HepG2 (cell line): Measurements from ENCODE around the gene EXOSC6. TPM values are rescaled to one million over a fixed set of nuclear protein-coding genes. Genes with fewer than 3 reads are reported as not detected.
A peak's percentile ranks its signal among the peaks of the same experiment; 100 is the strongest.

ENCODE experiments used
- AKAP8 ChIP-seq: sonication (generic); formaldehyde crosslinking; IDR thresholded peaks from 2 replicates; pipeline ENCODE4 v1.5.1; 2020; ENCODE audit warnings: mild to moderate bottlenecking, missing genetic modification reagents
- AKNA ChIP-seq: sonication (generic); formaldehyde crosslinking; IDR thresholded peaks from 2 replicates; pipeline ENCODE4 v1.4.0; 2020; ENCODE audit warnings: missing genetic modification reagents, borderline replicate concordance
- BRF2 ChIP-seq: sonication (generic); formaldehyde crosslinking; IDR thresholded peaks from 2 replicates; pipeline ENCODE4 v1.8.1; 2022; ENCODE audit warnings: mild to moderate bottlenecking, missing genetic modification reagents
- HMGXB3 ChIP-seq: sonication (generic); formaldehyde crosslinking; IDR thresholded peaks from 2 replicates; pipeline ENCODE4 v1.4.0; 2020; ENCODE audit warnings: missing genetic modification reagents, borderline replicate concordance
- POGK ChIP-seq: sonication (generic); formaldehyde crosslinking; conservative IDR thresholded peaks from 2 replicates; pipeline ENCODE4 v1.8.0; 2022; ENCODE audit warnings: mild to moderate bottlenecking, moderate library complexity, missing genetic modification reagents
- THAP9 ChIP-seq: sonication (generic); formaldehyde crosslinking; IDR thresholded peaks from 2 replicates; pipeline ENCODE4; 2020; ENCODE audit warnings: missing genetic modification reagents, mild to moderate bottlenecking, borderline replicate concordance
- ZFP36 ChIP-seq: fragments of 150-350 bp; IDR thresholded peaks from 2 replicates; pipeline ENCODE4 v1.6.1; 2018; ENCODE audit warnings: borderline replicate concordance, low read length, low read depth; ENCODE audit not compliant: partially characterized antibody
- ZNF337 ChIP-seq: sonication (generic); formaldehyde crosslinking; IDR thresholded peaks from 2 replicates; pipeline ENCODE4 v1.5.1; 2020; ENCODE audit warnings: missing genetic modification reagents, low read depth, mild to moderate bottlenecking, borderline replicate concordance
- ZNF569 ChIP-seq: sonication (generic); formaldehyde crosslinking; IDR thresholded peaks from 2 replicates; pipeline ENCODE4 v1.5.0; 2020; ENCODE audit warnings: mild to moderate bottlenecking, missing genetic modification reagents, moderate library complexity, borderline replicate concordance
- ZNF768 ChIP-seq: sonication (generic); formaldehyde crosslinking; IDR thresholded peaks from 2 replicates; pipeline ENCODE4 v1.4.0; 2020; ENCODE audit warnings: missing genetic modification reagents
- polyA plus RNA-seq, 8 experiments: library from polyadenylated mRNA; depleted of rRNA in 3 of 8; stranded (reverse) in 7 of 8; unstranded in 1 of 8; fragments of >200 nt; fragmentation: Illumina TruSeq in 4 of 8; extraction: Trizol in 4 of 8; gene quantifications; 2 replicates each; pipeline versions ENCODE4 v1.2.1 to v1.2.3, GENCODE V29; 2011 to 2016; ENCODE audit warnings: low read depth in 4 of 8, missing spikeins in 1 of 8, mixed read lengths in 1 of 8; ENCODE audit not compliant: insufficient read depth in 1 of 8
- total RNA-seq, 5 experiments: library from RNA; depleted of rRNA; stranded (reverse); fragments of >200 nt; fragmentation: Illumina TruSeq; extraction: Trizol; gene quantifications; 2 replicates each; pipeline ENCODE4 v1.2.3, GENCODE V29; 2016; ENCODE audit warnings: low read depth in 1 of 5

The EXOSC6 gene
- total and polyA plus RNA-seq, 2 of the 13 experiments (the other 11 are each of a cell fraction or from before 2014, with no cell fraction given), result 13.1 to 39.9 TPM

- TF ChIP-seq HMGXB3 (CRISPR knock-in tag), result peak; percentile 85; the same call in 1 of the 2 replicates
- peak; percentile 84; the same call in 1 of the 2 replicates for TF ChIP-seq BRF2 (CRISPR knock-in tag)
- peak; percentile 96 for TF ChIP-seq POGK
- no peak; the same call in 1 of the 2 replicates for TF ChIP-seq ZNF569 (CRISPR knock-in tag)
- TF ChIP-seq AKAP8 (CRISPR knock-in tag), result 0 out of 2 replicates have a peak, but pooled peaks have one; percentile 20
- TF ChIP-seq ZNF337 (CRISPR knock-in tag), result peak; percentile 18; the same call in 1 of the 2 replicates
- no peak for TF ChIP-seq ZFP36
- peak; percentile 86 for TF ChIP-seq ZNF768 (CRISPR knock-in tag)
- peak; percentile 55; the same call in 1 of the 2 replicates for TF ChIP-seq AKNA (CRISPR knock-in tag)
- peak; percentile 57; the same call in 1 of the 2 replicates for TF ChIP-seq THAP9
Measured at GRCh38 chr16:70289229-70290094, 37.7 kb upstream of the EXOSC6 start, which contains the start of gene AARS1 (continued).
